Epithelial cell of proximal tubule (primary cell): ENCODE data around the gene UBE2O. TPM values are rescaled to one million over a fixed set of nuclear protein-coding genes. Genes with fewer than 3 reads are reported as not detected.

Experiments used
- DNase-seq: peaks from one replicate; pipeline ENCODE4 v3.0.0-alpha.2; 2011; ENCODE audit warnings: low read depth
- H3K4me3 ChIP-seq: 2 replicates; pipeline ENCODE4 v1.5.1; 2011; ENCODE audit warnings: low read depth, mild to moderate bottlenecking, low read length
- CTCF ChIP-seq: conservative IDR thresholded peaks from 2 replicates; pipeline ENCODE4 v1.5.1; 2012; ENCODE audit warnings: low read depth, mild to moderate bottlenecking, low read length
- total RNA-seq: library from RNA; depleted of rRNA; stranded (reverse); fragments of >200 nt; gene quantifications from 2 replicates; pipeline ENCODE4 v1.2.3, GENCODE V29; 2015

The UBE2O gene
- total RNA-seq, 1 donor from 2014 or later, result 15.6 TPM

- H3K4me3 ChIP-seq, result no peak overlapping the region
- no peak for DNase-seq
- no peak for TF ChIP-seq CTCF
These were observed 107.5 kb downstream of the UBE2O start for GRCh38 chr17:76345377-76345974.

- no peak overlapping the region for H3K4me3 ChIP-seq
- TF ChIP-seq CTCF, result no peak
- DNase-seq, result no peak
These were observed 109.8 kb downstream of the UBE2O start for GRCh38 chr17:76343106-76343505.

GRCh38 chr17:76341301-76341700 is 111.7 kb downstream of the UBE2O start:
- no peak for TF ChIP-seq CTCF
- no peak for DNase-seq
- no peak overlapping the region for H3K4me3 ChIP-seq

Other genes with a start within 250 kb of the UBE2O start
- gene RNF157, start 212.7 kb downstream of the UBE2O start, total RNA-seq, result 5.0 and 10.0 TPM in 2 replicates
- gene UBALD2, start 187.8 kb downstream of the UBE2O start, total RNA-seq, result 24.5 and 26.3 TPM in 2 replicates
- gene QRICH2, start 144.9 kb downstream of the UBE2O start, total RNA-seq, result 0.69 and 2.0 TPM in 2 replicates
- gene PRPSAP1, start 99.2 kb downstream of the UBE2O start, total RNA-seq, result 57.5 and 63.4 TPM in 2 replicates
- 54.5 and 81.2 TPM in 2 replicates for gene SPHK1, start 68.5 kb downstream of the UBE2O start, total RNA-seq
- not detected in 2 replicates for gene AANAT, start 14.5 kb upstream of the UBE2O start, total RNA-seq
- gene RHBDF2, start 48.3 kb upstream of the UBE2O start, total RNA-seq, result 35.2 and 101 TPM in 2 replicates
- gene CYGB, start 84.6 kb upstream of the UBE2O start, total RNA-seq, result 10.2 and 49.9 TPM in 2 replicates
- 0.22 and 5.8 TPM in 2 replicates for gene PRCD, start 86.9 kb upstream of the UBE2O start, total RNA-seq
- gene ST6GALNAC2, start 132.7 kb upstream of the UBE2O start, total RNA-seq, result 1.4 and 2.9 TPM in 2 replicates
- 0.36 and 0.52 TPM in 2 replicates for gene ST6GALNAC1, start 190.6 kb upstream of the UBE2O start, total RNA-seq